Measurements from ENCODE around the gene ADD2. TPM values are rescaled to one million over a fixed set of nuclear protein-coding genes. Genes with fewer than 3 reads are reported as not detected.

The ADD2 gene
- total RNA-seq, 1 experiment from 2014 or later: 4.4 TPM

DNA sequence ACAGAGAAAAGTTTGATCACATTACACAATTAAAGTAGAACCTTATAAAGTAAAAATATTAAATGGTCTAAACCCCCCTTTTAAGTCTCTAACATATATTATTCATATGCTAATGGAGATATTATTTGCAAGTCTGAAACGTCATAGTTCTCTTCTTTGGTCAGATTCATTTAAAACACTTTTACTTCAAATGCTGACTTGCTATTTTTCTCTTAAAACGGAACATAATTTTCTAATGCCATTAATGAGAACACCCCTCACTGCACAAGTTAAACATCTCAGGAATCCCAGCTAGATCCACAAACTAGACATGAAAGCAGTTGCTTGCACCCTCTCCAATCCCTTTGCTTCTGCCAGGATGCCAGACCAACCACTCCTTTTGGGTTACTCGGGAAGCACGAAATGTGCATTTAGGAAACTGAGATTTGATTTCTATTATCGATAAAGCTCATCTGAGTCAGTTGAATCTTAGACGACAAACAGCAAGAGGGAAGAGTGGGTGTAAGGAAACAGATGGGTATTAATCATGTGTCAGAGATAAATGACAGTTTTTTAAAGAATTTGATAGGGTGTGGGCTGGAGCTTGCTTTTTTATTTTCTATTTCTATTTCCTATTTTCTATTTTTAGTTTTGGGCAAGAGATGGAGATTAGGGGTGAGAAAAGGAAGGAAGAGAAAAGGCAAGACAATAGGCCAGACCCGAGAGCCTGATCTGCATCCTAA, 1.5 kb downstream of the ADD2 start:
- Histone ChIP-seq H3K9me2 (replicated peaks; ENCODE audit: low read length) (no peaks in the 10 kb centered on the region), H3K79me2 (ENCODE audit: low read length) (no peaks in the 10 kb centered on the region), H3K9me3 (ENCODE audit: low read length) (no peaks in the 10 kb centered on the region), H3K4me1 (ENCODE audit: insufficient read depth, low read length) (no peaks in the 10 kb centered on the region), H4K20me1 (ENCODE audit: low read length) (no peaks in the 10 kb centered on the region), H2AFZ (ENCODE audit: low read length) (peak overlapping the region; percentile 59; the same call in 1 of the 2 replicates), H3K36me3 (ENCODE audit: low read depth, low read length) (no peaks in the 10 kb centered on the region), H3K4me2 (ENCODE audit: low read length) (peak overlapping the region; percentile 71), H3K27me3 (ENCODE audit: low read length) (peaks cover 81% of the 10 kb centered on the region), H3K4me3 (ENCODE audit: low read length) (peak overlapping the region; percentile 56), H3F3A (ENCODE audit: low read length, unreplicated experiment) (no peaks in the 10 kb centered on the region), H3K9ac (ENCODE audit: low read length) (no peak overlapping the region), H3K27ac (ENCODE audit: low read length) (no peak overlapping the region)
- intact Hi-C loops (cut with micrococcal nuclease): no loop called here
- ChIA-PET POLR2A (ENCODE audit: unreplicated experiment) (no interaction called here), CTCF (no interaction called here)
- BruUV-seq (replicated peaks): no TSS peak
- DNase-seq: no peak
- ATAC-seq: no peak
- TF ChIP-seq EZH2 (IDR thresholded peaks at IDR 0.05; ENCODE audit: low read length, unreplicated experiment): no peak
- no peak for TF ChIP-seq EZH2phosphoT487 (IDR thresholded peaks at IDR 0.05; ENCODE audit: borderline replicate concordance, low read length)
- TF ChIP-seq, protein P1, sequence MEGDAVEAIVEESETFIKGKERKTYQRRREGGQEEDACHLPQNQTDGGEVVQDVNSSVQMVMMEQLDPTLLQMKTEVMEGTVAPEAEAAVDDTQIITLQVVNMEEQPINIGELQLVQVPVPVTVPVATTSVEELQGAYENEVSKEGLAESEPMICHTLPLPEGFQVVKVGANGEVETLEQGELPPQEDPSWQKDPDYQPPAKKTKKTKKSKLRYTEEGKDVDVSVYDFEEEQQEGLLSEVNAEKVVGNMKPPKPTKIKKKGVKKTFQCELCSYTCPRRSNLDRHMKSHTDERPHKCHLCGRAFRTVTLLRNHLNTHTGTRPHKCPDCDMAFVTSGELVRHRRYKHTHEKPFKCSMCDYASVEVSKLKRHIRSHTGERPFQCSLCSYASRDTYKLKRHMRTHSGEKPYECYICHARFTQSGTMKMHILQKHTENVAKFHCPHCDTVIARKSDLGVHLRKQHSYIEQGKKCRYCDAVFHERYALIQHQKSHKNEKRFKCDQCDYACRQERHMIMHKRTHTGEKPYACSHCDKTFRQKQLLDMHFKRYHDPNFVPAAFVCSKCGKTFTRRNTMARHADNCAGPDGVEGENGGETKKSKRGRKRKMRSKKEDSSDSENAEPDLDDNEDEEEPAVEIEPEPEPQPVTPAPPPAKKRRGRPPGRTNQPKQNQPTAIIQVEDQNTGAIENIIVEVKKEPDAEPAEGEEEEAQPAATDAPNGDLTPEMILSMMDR (conservative IDR thresholded peaks at IDR 0.05; ENCODE audit: low read depth, low read length): no peak

DNA sequence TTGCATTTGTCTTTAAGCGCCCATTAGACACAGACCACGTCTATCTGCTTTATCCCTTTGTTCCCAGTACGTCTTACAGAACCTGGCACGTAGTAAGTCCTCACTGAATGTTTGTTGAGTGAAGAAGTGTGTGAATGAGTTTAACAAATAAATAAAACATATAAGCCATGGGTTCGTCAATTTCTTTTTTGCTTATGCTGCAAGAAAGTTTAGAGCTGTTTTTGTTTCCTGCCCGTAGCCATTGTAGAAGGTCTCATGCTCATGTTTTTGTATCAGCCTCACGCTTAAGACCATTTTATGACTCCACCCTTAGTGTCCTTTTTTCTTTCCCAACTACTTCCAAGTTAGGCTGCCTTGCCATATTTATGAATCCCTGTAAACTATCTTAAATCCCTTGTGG, 2.5 kb downstream of the ADD2 start:
- ChIA-PET POLR2A (ENCODE audit: unreplicated experiment) (no interaction called here), CTCF (no interaction called here)
- Histone ChIP-seq H3K79me2 (ENCODE audit: low read length) (no peaks in the 10 kb centered on the region), H3K36me3 (ENCODE audit: low read depth, low read length) (no peaks in the 10 kb centered on the region), H3K9me3 (ENCODE audit: low read length) (no peaks in the 10 kb centered on the region), H3K4me3 (ENCODE audit: low read length) (no peak overlapping the region), H2AFZ (ENCODE audit: low read length) (no peak overlapping the region), H3K27me3 (ENCODE audit: low read length) (peaks cover 73% of the 10 kb centered on the region), H3F3A (ENCODE audit: low read length, unreplicated experiment) (no peaks in the 10 kb centered on the region), H3K27ac (ENCODE audit: low read length) (no peak overlapping the region), H3K4me2 (ENCODE audit: low read length) (no peak overlapping the region), H3K9ac (ENCODE audit: low read length) (no peak overlapping the region), H4K20me1 (ENCODE audit: low read length) (no peaks in the 10 kb centered on the region), H3K4me1 (ENCODE audit: insufficient read depth, low read length) (no peaks in the 10 kb centered on the region), H3K9me2 (replicated peaks; ENCODE audit: low read length) (no peaks in the 10 kb centered on the region)
- BruUV-seq (replicated peaks): no TSS peak
- intact Hi-C loops (cut with micrococcal nuclease): no loop called here
- no peak for DNase-seq
- TF ChIP-seq EZH2 (IDR thresholded peaks at IDR 0.05; ENCODE audit: low read length, unreplicated experiment): no peak
- TF ChIP-seq, protein P1 (conservative IDR thresholded peaks at IDR 0.05; ENCODE audit: low read depth, low read length): no peak
- TF ChIP-seq EZH2phosphoT487 (IDR thresholded peaks at IDR 0.05; ENCODE audit: borderline replicate concordance, low read length): no peak
- no peak for ATAC-seq

DNA sequence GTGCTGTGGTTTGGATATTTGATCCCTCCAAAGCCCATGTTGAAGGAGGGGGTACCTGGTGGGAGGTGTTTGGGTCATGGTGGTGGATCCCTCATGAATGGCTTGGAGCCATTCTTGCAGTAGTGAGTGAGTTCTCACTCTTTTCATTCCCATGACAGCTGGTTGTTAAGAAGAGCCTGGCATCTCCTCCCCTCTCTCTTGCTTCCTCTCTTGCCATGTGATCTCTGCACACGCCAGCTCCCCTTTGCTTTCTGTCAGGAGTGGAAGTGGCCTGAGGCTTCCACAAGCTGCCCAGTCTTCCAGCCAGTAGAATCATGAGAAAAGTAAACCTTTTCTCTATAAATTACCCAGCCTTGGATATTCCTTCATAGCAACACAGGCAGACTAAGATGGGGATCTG, 8.6 kb downstream of the ADD2 start:
- no peaks in the 10 kb centered on the region for H3K4me1 ChIP-seq (ENCODE audit: insufficient read depth, low read length)
- TF ChIP-seq, protein P1 (conservative IDR thresholded peaks at IDR 0.05; ENCODE audit: low read depth, low read length): no peak
- TF ChIP-seq EZH2phosphoT487 (IDR thresholded peaks at IDR 0.05; ENCODE audit: borderline replicate concordance, low read length): no peak
- no peak for TF ChIP-seq EZH2 (IDR thresholded peaks at IDR 0.05; ENCODE audit: low read length, unreplicated experiment)
- no peaks in the 10 kb centered on the region for H3F3A ChIP-seq (ENCODE audit: low read length, unreplicated experiment)
- intact Hi-C loops (cut with micrococcal nuclease): no loop called here
- H3K79me2 ChIP-seq (ENCODE audit: low read length): no peaks in the 10 kb centered on the region
- no peak overlapping the region for H3K4me2 ChIP-seq (ENCODE audit: low read length)
- ATAC-seq (no peak), DNase-seq (no peak)
- no peak overlapping the region for H2AFZ ChIP-seq (ENCODE audit: low read length)
- H3K9me3 ChIP-seq (ENCODE audit: low read length): no peaks in the 10 kb centered on the region
- BruUV-seq (replicated peaks): no TSS peak
- POLR2A ChIA-PET (ENCODE audit: unreplicated experiment): no interaction called here
- H3K4me3 ChIP-seq (ENCODE audit: low read length): no peak overlapping the region
- H3K27me3 ChIP-seq (ENCODE audit: low read length): peaks cover 58% of the 10 kb centered on the region
- no peak overlapping the region for H3K27ac ChIP-seq (ENCODE audit: low read length)
- no peaks in the 10 kb centered on the region for H4K20me1 ChIP-seq (ENCODE audit: low read length)
- H3K9me2 ChIP-seq (replicated peaks; ENCODE audit: low read length): no peaks in the 10 kb centered on the region
- no peaks in the 10 kb centered on the region for H3K36me3 ChIP-seq (ENCODE audit: low read depth, low read length)
- no peak overlapping the region for H3K9ac ChIP-seq (ENCODE audit: low read length)
- CTCF ChIA-PET: no interaction called here

All from PC-3 (cell line).